Activated CD4-positive, alpha-beta T cell treated with anti-CD3 and anti-CD28 coated beads, Interleukin-2, Interleukin-4, amounts not matched to agents 100 ng/mL and 50 ng/mL, durations not matched to agents 16 hours and 8 hours (primary cell): Measurements from ENCODE around the gene HTR3C.
"Not testable (repeated sequence)": the region's sequence is repeated elsewhere in the genome, so short reads cannot be mapped to it uniquely, and the experiment has no call there.

Experiments used
- DNase-seq: peaks from one replicate; pipeline ENCODE4 v3.0.0-alpha.2; 2020; ENCODE audit warnings: low spot score

The HTR3C gene

GRCh38 chr3:184031187-184031792 lies 21.6 kb upstream of the HTR3C start, which contains the start of gene HTR3D:
HTR3D (plus strand) TSS chr3:184031742; CDS start chr3:184031742, 0 bp downstream.
- DNase-seq, result no peak

DNA sequence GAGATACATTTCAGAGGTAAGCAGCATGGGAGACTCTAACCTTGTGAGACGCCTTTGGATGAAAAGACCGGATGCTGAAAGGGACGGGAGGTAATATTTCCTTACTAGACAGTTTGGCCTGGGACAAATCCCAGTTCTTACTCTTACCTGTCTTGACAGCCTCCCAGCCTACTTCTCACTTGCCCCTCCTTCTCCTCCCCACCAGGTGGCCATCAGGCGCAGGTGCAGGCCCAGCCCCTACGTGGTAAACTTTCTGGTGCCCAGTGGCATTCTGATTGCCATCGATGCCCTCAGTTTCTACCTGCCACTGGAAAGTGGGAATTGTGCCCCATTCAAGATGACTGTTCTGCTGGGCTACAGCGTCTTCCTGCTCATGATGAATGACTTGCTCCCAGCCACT lies 15.0 kb upstream of the HTR3C start:
- no peak for DNase-seq

DNA sequence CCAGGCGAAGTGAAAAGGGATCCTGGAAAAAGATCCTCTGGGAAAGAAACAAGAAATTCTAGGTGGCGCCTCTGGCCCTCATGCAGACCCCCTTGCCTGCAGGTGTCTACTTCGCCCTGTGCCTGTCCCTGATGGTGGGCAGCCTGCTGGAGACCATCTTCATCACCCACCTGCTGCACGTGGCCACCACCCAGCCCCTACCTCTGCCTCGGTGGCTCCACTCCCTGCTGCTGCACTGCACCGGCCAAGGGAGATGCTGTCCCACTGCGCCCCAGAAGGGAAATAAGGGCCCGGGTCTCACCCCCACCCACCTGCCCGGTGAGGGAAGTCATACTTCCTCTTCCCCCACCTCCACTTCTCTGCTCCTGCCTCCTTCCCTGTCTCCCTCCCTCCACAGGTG lies 14.5 kb upstream of the HTR3C start:
- DNase-seq, result not testable (repeated sequence)

- DNase-seq, result no peak
Observed at GRCh38 chr3:184039414-184039813, 13.4 kb upstream of the HTR3C start.

- no peak for DNase-seq
Observed at GRCh38 chr3:184040010-184040409, 12.8 kb upstream of the HTR3C start.

DNA sequence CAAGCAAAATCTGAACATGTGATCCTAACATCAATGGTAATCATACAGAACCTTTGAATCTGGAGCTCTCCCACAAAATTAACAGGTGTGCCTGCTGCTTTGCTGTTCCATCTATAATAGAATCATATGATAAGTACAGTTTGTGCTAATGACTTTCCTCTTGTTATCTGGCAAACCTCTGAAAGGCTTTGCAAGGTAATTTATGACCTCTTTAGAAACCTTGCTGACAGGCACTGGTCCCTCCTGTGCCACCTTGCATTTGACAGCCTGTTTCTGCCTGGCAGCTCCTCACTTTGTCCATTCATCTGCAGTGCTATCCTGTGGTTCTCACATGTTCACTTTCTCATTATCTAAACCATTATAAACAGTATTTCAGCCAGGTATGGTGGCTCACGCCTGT lies 10.2 kb upstream of the HTR3C start:
- DNase-seq, result no peak

DNA sequence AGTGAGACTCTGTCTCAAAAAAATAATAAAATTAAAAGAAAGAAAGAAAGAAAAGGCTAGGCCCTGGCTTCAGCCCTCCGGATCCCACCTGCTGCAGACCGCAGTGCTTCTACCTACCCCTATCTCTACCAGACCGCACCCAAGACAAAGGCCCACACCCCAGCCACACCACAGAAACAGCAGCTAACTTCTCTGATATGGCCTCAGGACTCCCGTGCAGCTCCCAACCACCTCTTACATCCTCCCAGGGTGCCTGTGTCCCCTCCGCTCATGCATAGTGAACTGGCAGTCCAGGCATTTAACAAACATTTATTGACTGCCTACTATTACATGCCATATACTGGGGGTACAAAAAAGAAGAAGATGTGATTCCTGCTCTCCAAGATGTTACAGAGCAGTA lies 6.9 kb upstream of the HTR3C start:
- DNase-seq, result no peak

- DNase-seq, result no peak
Observed at GRCh38 chr3:184050217-184050847, 2.5 kb upstream of the HTR3C start.

DNA sequence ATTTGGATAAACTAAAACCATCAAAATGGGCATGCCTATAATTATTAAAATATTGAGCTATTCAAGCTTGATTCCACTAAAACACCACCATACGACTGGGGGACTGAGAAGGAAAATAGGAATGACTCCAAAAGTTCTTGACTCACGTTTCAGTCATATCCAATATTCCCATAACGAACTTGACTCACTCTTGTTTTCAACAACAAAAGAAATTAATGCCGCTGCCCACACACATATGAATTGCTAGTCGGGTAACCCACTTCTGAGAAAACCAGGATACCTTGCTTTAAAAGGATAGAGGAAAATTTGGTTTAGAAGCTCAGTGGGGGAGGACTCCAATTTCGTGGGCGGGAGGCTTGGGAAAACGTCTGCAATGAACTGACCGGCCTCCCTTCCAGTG lies 5.2 kb downstream of the HTR3C start:
- DNase-seq, result no peak

DNA sequence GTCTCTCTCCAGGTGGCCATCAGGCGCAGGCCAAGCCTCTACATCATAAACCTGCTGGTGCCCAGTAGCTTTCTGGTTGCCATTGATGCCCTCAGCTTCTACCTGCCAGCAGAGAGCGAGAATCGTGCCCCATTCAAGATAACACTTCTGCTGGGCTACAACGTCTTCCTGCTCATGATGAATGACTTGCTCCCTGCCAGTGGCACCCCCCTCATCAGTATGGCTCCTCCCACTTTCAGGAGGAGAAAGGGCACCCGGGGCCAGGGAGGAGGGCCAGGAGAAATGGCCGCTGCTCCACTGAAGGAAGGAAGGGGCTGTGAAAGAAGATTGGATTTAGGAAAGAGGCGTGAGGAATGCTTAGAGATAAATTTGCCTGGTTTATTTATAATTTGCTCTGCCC lies 6.6 kb downstream of the HTR3C start:
- no peak for DNase-seq

DNA sequence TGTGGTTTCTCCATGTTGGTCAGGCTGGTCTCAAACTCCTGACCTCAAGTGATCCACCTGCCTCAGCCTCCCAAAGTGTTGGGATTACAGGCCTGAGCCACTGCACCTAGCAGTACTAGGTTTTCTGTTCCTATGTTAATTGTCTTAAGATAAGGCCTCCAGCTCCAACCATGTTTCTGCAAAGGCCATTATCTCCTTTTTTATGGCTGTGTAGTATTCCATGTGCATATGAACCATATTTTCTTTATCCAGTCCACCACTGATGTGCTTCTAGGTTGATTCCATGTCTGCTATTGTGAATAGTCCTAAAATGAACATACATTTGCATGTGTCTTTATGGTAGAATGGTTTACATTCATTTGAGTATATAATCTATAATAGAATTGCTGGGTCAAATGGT lies 9.8 kb downstream of the HTR3C start:
- no peak for DNase-seq

DNA sequence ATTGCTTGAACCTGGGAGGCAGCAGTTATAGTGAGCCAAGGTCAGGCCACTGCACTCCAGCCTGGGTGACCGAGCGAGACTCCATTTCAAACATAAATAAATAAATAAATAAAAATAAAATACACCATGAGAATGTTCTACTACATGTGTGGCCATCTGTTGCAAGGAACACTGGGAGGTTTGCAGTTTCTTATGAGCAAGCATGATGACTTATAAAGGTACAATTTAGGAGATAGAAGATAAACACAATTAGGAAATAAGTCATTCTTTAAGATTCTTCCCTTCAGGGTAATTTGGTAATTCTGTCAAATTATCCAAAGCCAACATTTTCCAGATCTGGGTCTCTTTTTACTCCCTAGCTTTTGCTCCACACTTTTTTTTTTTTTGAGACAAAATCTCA lies 13.4 kb downstream of the HTR3C start:
- no peak for DNase-seq

GRCh38 chr3:184067573-184068055 lies 14.8 kb downstream of the HTR3C start:
- DNase-seq, result no peak

GRCh38 chr3:184068344-184068743 lies 15.5 kb downstream of the HTR3C start:
- no peak for DNase-seq

GRCh38 chr3:184071142-184071541 lies 18.3 kb downstream of the HTR3C start:
- DNase-seq, result not testable (repeated sequence)

DNA sequence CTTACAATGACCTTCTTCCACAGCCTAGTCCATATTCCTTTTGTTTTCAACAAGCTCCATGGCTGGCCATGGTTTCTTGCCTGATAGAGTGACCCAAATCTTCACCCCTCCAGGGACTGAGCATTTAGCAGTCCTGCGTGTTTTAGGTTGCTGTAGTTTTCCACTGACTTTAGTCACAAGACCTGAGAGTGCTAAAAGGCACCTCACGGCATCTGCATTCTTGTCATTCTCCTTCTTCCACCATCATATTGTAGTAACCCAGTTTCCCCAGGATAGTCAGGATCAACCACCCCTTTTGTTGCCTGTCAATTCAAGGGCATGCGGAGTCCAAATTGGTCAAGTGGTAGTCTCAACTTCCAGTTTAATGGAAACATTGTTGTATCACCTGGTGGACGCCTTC lies 20.8 kb downstream of the HTR3C start:
- DNase-seq, result no peak

- no peak for DNase-seq
Observed at GRCh38 chr3:184075901-184076300, 23.1 kb downstream of the HTR3C start.

- no peak for DNase-seq
Observed at GRCh38 chr3:184077881-184078280, 25.0 kb downstream of the HTR3C start.

DNA sequence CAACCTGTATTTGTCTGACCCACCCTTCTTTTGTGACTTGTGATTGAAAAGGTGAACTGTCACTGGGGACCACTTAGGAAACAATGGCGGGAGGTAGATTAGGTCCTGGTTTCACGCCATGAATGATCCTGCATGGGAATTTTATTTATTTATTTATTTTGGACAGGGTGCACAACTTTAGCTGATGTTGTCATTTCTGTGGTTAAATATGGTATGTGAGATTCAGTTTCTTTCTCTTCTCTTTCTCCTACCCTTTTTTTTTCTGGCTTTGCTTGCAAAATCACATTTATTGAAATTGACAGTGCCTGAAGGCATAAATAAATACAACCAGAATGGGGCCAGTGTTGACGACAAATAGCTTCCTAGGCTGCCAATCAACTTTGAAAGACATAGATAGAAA lies 26.0 kb downstream of the HTR3C start:
- no peak for DNase-seq

DNA sequence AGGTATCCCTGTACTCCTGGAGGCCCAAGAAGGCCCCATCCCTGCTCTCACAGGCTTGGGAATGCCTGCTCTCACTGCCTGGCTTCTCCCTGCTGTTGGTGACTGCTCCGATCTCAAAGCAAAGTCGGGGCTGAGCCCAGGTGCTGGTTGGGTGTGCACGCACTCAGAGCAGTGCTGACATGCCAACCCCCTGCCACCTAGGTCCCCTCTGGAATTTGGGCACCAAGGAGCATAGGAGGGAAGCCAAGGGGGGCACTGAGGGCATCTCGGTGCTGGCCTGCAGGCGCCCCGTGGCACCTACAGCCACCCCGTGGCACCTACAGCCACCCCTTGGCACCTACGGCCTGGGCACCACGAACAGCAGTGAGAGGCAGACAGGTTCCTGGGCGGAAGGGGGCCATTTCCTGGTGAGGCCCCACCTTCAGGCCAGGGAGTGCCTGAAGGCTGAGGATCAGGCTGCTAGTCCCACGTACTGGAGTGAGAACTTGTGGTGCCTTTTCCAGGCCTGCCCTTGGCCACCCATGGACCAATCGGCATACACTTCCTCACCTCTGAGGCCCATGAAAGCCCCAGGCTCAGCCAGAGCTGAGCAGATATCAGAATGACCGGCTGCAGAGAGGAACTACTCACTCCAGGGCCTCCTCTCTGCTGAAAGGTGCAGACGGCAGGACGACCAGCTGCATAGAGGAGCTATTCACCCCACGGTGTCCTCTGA lies 28.4 kb downstream of the HTR3C start:
- no peak for DNase-seq

- DNase-seq, result no peak
Observed at GRCh38 chr3:184082034-184082433, 29.2 kb downstream of the HTR3C start.

- no peak for DNase-seq
Observed at GRCh38 chr3:184082465-184082864, 29.6 kb downstream of the HTR3C start.

- DNase-seq, result peak; percentile 47
Observed at GRCh38 chr3:184085389-184085852, 32.6 kb downstream of the HTR3C start.
